Stimulated activated CD4-positive, alpha-beta T cell treated with anti-CD3 and anti-CD28 coated beads, TNF-alpha, amount 100 ng/mL, for 1 hour (primary cell): Measurements from ENCODE around the gene TTC28.
A peak's percentile ranks its signal among the peaks of the same experiment; 100 is the strongest.
"Not testable (repeated sequence)": the region's sequence is repeated elsewhere in the genome, so short reads cannot be mapped to it uniquely, and the experiment has no call there.

Experiments used
- DNase-seq, 3 donors: peaks; one replicate each; pipeline ENCODE4 v3.0.0-alpha.2; 2020; ENCODE audit warnings: low read depth in 3 of 3, low spot score in 1 of 3

TTC28 gene

DNA sequence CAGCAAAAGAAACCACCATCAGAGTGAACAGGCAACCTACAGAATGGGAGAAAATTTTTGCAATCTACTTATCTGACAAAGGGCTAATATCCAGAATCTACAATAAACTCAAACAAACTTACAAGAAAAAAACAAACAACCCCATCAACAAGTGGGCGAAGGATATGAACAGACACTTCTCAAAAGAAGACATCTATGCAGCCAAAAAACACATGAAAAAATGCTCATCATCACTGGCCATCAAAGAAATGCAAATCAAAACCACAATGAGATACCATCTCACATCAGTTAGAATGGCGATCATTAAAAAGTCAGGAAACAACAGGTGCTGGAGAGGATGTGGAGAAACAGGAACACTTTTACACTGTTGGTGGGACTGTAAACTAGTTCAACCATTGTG lies 188.4 kb downstream of the TTC28 start:
- not testable (repeated sequence) for DNase-seq

DNA sequence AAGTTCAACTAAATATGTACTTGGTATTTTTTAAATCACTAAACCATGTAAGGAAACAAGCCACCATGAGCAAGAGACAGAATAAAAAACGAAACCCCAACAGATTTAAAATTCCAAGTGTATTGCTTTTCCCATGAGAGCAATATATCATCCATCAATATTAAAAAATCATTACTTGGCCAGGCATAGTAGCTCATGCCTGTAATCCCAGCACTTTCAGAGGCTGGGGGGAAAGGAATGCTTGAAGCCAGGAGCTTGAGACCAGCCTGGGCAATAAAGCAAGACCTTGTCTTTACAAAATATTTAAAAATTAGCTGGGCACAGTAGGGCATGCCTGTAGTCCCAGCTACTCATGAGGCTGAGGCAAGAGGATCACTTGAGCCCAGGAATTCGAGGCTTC lies 190.8 kb downstream of the TTC28 start:
- DNase-seq = no peak

DNA sequence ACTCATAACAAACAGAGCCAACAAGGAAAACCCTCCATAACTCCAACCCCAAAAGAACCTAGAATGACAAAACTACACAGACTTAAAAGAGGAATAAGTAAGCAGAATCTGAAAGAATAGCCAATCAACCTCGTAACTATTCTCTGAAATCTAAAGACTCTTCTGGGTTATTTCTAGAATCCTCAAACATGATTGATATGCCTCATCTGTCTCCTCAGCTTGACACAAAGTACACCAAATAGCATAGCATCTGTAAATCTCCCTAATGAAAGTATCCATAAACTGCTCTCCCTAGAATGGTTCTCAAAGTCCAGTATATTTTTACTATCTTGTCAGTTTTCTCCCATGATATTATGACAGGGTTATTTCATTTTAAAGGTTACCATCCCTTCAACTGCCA lies 195.0 kb downstream of the TTC28 start:
- no peak for DNase-seq

DNA sequence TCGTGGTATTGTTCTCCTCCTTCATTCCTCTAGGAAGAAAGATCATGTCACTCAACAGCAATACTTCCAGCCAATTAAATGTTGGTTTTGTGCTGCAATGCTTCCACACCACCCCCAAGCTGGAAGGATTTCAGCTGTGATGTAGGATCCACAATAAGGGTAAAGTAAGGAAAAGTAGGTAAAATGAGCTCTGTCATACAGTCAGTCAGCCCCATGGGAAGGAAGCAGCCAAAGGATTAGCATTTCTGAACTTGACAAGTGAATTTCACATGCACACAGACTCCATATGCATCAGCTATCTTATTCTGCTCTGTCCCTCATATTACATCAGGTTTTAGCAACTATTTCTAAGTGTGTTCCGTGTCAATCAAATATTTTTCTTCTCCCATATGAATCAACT lies 197.9 kb downstream of the TTC28 start:
- DNase-seq = no peak

DNA sequence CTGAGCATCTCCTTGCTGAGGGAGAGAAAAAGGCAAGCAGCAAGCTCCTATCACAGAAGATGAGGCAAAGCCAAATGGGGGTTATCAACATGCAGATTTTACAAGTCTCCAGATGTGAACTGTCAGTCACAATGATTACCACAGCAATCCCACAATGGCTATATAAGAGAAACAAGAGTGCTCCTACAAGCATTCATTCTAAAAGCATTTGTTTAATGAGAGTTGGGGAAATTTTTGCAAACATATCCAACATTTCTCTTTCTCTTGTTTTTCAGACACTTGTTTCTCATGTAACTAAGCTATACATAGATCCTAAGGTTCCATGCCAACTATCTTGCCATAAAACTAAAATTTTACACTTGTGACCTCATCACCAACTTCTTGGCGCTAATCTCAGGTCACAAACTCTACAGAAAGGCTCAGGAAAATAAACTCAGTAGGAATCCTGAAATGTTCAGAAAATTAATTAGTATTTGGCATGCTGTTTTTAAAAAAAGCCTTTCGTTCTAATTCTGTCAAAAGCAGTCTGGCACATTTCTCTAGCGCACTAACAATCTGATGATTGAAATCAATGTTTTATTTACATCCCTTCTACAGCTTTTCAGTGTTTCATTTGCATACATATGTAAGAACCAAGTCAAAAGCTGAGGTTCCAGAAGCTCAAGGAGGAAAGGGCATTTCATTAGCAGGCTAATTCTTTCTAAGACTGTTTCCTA lies 199.5 kb downstream of the TTC28 start:
- no peak for DNase-seq

DNA sequence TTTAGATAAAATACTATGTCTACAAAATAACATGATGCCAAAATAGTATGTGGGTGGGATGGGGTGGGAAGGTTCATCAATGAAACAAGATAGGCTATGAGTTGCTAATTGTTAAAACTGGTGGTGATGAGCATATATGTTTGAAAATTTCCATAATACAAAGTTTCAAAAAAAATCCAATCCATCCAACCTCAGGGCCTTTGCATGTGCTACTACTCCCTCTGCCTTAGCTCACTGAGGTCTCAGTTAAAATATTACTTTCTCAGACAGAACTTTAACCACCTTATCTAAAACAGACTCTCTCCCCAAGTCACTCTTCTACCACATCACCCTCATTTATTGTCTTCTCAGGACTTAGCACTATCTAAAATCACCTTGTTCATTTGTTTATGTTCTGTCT lies 201.1 kb downstream of the TTC28 start:
- DNase-seq = no peak

DNA sequence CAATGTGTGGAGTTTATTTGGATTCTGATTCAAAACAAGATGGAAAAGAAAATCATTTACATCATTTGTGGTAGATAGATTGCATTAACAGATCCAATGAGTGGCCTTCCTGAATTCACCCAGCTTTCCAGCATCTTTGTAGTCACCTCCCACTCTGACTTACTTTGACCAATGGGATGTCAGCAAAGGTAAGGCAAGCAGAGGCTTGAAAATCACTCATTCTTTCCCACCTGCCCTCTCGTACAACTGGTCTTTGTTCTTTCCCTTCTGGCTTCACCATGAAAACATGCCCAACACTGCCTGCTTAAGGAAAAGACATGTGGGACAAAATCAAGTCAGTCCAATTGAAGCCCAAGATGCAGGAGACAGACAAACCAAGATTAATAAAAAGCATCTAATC lies 202.1 kb downstream of the TTC28 start:
- no peak for DNase-seq

DNA sequence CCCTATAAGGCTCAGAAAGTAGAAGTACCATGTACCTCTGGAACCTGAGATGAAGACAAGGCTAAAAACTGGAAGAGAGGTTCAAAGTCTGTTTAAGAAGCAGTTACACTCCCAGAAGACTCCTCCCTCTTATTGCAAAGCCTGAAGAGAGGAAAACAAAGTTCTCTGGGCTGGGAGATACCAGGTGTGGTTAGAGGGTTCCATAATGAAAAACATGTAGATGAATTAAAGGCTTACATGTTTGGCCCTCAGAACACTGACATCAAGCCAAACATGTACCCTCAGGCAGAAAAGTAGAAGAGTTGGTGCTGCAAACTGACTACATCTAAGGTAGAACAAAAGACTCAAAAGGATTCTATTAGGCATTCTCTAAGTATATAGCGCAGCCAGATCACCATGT lies 205.3 kb downstream of the TTC28 start:
- DNase-seq = no peak

DNA sequence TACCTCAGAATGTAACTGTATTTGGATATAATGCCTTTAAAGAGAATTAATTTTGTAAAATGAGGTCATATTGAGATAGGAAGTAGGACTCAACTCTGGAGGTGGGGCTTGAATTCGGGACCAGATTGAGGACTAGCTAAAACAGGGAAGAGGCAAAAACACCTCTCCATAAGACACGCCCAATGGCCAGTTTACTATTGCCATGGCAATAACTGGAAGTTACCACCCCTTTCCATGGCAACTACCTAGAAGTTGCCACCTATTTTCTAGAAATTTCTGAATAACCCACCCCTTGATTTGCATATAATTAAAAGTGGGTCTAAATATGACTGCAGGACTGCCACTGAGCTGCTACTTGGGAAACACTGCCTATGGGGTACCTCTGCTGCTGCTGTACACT lies 206.4 kb downstream of the TTC28 start:
- DNase-seq = no peak

DNA sequence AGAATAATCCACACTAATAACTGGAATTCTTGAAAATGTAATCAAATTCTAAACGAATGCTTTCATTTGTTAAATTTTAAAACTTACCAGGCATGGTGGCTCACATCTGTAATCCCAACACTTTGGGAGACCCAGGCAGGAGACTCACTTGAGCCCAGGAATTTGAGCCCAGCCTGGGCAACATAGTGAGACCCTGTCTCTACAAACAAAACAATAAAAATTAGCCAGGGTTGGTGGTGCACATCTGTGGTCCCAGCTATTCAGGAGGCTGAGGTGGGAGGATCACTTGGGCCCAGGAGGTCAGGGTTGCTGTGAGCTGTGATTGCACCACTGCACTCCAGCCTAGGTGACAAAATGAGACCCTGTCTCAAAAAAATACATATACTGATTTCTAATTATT lies 212.6 kb downstream of the TTC28 start:
- not testable (repeated sequence) for DNase-seq

DNA sequence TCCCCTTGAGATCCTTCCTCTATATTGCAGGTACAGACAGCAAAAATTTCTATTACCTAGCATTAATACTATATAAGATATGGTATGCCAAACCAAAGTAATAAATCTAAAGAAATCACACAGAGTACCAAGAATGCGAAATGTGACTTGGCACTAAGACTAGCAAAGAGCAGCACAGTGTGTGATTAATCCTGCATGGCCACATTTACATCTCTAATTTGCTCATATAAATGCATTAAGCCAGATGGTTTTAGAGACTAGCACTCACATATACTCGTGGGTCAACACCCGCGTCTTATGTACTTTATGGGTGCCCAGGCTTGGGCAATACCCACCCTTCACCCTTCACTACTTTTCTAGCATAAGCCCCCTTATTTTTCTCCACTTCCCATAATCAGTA lies 213.2 kb downstream of the TTC28 start:
- DNase-seq = no peak

DNA sequence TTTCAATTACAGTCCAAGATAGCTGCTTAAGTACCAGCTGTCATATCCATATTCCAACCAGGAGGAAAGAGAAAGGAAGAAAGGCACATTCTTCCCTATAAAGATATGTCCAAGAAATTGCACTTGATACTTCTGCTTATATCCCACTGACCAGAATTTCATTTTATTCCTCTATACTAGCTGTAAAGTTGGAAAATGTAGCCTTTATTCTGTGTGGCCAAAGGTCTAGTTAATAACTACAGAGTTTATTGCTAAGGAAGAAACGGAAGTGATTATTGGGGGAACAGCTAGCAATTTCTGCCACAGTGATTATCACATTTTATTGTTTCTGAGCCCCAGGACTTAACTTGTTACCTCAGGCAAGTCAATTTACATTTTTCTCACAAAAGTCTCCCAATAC lies 213.8 kb downstream of the TTC28 start:
- DNase-seq = no peak

DNA sequence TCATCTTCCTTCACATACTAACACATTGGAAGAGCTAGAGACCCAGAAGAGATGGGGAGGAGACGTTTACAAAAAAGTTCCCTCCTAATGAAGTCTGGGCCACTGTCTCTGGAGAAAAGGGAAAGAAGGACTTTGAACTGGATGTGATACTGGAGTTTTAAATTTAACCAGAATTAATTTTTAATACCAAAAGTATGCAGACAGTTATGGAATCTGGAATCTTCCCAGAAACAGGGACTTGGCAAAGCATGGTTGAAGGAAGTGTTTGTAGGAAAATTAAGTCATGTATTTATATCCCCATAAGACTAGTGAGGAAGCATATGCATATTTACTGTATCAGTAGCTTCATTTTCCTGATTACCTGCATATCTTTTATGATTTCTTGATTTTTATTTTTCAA lies 215.5 kb downstream of the TTC28 start:
- no peak for DNase-seq

DNA sequence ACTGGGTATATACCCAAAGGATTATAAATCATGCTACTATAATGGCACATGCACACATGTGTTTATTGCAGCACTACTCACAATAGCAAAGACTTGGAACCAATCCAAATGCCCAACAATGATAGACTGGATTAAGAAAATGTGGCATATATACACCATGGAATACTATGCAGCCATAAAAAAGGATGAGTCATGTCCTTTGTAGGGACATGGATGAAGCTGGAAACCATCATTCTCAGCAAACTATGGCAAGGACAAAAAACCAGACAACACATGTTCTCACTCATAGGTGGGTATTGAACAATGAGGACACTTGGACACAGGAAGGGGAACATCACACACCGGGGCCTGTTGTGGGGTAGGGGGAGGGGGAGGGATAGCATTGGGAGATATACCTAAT lies 216.2 kb downstream of the TTC28 start:
- DNase-seq = not testable (repeated sequence)

DNA sequence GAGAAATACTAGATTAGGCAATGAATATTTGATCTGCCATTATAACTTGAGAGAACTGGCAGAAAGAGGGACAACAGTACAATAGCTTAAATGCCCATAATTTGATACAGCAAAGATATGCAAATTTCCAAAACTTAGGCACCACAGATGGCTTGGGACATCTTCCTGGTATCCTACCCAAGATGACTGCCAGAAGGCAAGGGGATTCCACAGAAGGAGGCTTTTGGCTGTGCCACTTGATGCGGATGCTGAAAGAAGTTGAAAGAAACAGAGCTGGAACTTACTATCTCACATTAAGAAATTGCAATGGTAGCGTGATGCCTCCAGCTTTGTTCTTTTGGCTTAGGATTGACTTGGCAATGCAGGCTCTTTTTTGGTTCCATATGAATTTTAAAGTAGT lies 216.7 kb downstream of the TTC28 start:
- no peak for DNase-seq

DNA sequence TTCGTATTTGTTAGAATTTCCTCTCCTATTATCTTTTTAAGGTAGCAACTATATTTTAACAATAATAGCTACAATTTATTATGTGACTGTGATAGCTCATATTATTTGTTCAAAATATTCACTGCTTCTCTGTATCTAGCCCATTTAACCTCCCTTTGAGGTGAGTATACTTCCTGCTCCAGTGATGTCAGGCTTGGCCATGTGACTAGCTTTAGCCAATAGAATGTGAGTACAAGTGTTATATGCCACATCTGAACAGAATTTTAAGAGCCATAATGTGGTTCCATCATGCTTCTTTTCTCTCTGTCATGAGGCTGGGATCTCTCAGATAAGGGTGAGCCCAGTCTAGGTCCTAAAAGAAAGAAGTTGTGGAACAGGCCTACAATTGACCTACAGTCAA lies 217.6 kb downstream of the TTC28 start:
- DNase-seq = no peak

DNA sequence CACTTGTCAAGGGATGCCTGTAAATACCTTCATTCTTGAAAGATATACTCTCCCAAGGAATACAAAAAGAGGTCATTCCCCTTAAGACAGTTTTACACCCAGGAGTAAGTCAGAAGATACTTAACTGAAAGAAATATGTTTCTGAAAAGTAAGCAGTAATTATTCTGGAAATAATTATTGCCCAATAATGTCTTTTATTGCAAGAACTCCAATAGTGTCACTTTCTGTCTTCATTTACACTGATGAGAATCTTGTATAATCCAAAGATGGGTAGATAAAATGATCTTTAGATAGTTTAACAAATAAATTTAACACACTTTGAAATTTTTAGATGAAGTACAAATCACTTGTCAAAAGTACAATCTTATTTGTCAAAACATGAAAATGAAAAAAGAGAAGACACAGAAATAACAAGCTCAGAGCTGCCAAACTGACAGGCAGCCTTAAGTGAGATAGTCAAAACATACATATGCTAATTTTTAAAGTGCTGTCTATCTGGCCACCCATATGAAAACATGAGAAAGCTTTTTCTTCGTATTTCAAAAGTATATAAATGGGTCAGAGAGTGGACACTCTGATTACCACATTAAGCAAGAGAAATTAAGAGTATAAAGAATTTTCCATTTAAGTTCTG lies 225.1 kb downstream of the TTC28 start:
- DNase-seq = no peak

DNA sequence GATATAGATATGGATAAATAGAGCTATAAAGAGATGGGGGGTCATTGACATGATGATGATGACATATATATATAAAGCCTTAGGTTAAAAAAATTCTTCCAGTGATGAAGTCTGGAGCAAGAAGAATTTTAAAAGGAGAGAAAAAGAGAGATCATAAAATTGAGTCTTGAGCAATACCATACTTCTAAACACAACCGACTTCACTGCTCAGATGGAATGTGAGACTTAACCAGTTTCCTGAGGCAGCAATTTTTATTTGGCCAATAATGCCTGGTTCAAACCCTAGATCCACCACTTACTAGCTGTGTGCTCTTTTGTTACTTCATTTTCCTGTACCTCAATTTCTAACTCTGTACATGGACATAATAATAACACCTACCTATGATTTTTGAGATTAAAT lies 229.5 kb downstream of the TTC28 start:
- DNase-seq = no peak

DNA sequence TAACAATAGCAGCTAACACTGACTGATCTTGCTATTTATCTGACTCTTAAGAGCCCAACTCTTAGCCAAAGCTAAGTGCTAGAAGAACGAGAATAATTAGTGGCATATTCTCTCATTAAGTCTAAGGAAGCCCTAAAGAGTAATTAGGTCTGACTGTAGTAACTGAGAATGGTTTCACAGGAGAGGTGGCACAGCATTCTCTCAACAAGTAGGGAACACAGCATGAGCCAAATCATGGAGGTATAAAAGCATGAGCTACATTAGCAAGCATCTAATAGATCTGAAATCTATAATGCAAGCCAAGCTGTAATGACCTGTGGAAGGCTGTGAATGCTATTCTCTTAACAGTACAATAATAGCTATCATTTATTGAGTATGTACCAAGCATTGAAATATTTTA lies 230.6 kb downstream of the TTC28 start:
- DNase-seq = no peak

DNA sequence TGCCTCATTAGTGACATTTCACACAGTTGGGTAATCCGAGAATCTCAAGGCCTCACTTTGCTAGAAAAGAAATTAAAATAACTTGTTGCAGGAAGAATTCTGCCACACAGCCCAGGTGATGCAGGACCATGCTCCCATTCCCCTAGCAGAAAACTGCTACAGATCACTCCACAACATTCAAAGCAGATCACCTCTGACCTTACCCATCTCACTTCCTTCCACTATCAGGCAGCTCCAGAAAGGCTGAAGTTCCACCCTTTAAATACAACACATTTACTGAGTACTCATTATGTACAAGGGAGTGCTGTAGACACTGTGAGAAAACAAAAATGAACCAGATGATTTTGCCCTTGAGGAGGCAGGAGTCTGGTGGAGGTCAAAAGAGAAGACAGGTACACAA lies 231.0 kb downstream of the TTC28 start:
- DNase-seq = no peak

DNA sequence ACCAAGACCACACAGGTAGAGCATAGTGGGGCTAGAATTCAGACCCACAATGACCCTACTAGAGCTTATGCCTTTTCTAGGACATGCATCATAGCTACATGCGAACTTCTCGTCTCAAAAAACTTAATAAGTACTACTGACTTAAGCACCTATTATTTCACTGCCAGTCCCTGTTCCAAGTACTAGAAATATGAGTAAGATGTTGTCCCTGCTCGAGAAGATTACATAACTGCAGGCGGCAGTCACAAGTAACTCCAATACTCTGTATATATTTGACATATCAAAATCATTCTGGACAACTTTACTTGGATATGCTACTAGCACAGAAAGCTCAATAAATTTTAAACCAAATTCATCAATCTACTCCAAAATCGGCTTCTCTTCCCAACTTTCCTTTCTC lies 235.0 kb downstream of the TTC28 start:
- no peak for DNase-seq

DNA sequence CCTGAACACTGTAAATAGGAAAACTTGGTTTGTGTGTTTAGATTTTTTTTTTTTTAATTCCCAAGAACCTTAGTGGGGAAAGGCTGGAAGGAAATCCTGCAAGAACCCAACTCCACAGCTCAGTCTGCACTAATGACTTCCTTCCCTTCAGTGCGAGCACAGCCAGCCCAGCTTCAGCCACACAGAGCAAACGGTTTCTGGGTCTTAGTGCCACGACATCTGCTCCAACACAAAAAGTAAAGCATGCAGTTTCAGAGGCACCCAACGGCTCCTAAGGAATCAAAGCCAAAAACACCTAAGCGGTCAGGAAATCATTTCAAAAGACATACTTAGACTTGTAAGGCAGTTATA lies 236.1 kb downstream of the TTC28 start:
- peak in 1 of 3 donors; percentile 2 for DNase-seq
